Limb (tissue), 2 donors: ENCODE measurements around the gene CAMK1.
A peak's percentile ranks its signal among the peaks of the same experiment; 100 is the strongest.
"Not testable (repeated sequence)": the region's sequence is repeated elsewhere in the genome, so short reads cannot be mapped to it uniquely, and the experiment has no call there.

Source experiments
- DNase-seq, 2 donors: peaks; one replicate each; pipeline ENCODE4 v3.0.0-alpha.2; 2016; ENCODE audit errors: extremely low spot score in 2 of 2

CAMK1 gene

GRCh38 chr3:9776896-9777693 lies 7.3 kb upstream of the CAMK1 start:
- no peak for DNase-seq

GRCh38 chr3:9771007-9771406 lies 1.3 kb upstream of the CAMK1 start:
- not testable (repeated sequence) for DNase-seq

GRCh38 chr3:9770276-9770812 lies 597 bp upstream of the CAMK1 start:
- peak; percentile 46 to 77 for DNase-seq

- no peak for DNase-seq
These were observed 735 bp downstream of the CAMK1 start for GRCh38 chr3:9769012-9769411.

GRCh38 chr3:9768141-9768775 lies 1.5 kb downstream of the CAMK1 start:
- DNase-seq, result no peak

GRCh38 chr3:9767418-9767817 lies 2.3 kb downstream of the CAMK1 start:
- no peak for DNase-seq

GRCh38 chr3:9765865-9766264 lies 3.9 kb downstream of the CAMK1 start:
- no peak for DNase-seq

- no peak for DNase-seq
These were observed 6.9 kb downstream of the CAMK1 start for GRCh38 chr3:9762871-9763270.

GRCh38 chr3:9761919-9762318 lies 7.8 kb downstream of the CAMK1 start:
- no peak for DNase-seq

- no peak for DNase-seq
These were observed 8.8 kb downstream of the CAMK1 start for GRCh38 chr3:9760779-9761505.

GRCh38 chr3:9757427-9757826 lies 12.3 kb downstream of the CAMK1 start:
- no peak for DNase-seq

- DNase-seq, result no peak
These were observed 15.1 kb downstream of the CAMK1 start for GRCh38 chr3:9754678-9755077.

- DNase-seq, result no peak
These were observed 19.0 kb downstream of the CAMK1 start for GRCh38 chr3:9750556-9751411.

- peak; percentile 96 to 97 for DNase-seq
These were observed 19.8 kb downstream of the CAMK1 start, which contains the start of gene OGG1 for GRCh38 chr3:9749645-9750555. Gene OGG1 (plus strand): TSS chr3:9749952. CDS start chr3:9750287, 335 bp downstream.

GRCh38 chr3:9749296-9749644 lies 20.5 kb downstream of the CAMK1 start:
- peak in 1 of 2 donors; percentile 55 for DNase-seq

GRCh38 chr3:9748031-9748430 lies 21.7 kb downstream of the CAMK1 start:
- no peak for DNase-seq

- DNase-seq, result no peak
These were observed 22.5 kb downstream of the CAMK1 start for GRCh38 chr3:9747267-9747666.

- DNase-seq, result no peak
These were observed 23.4 kb downstream of the CAMK1 start for GRCh38 chr3:9746330-9746729.

- no peak for DNase-seq
These were observed 24.2 kb downstream of the CAMK1 start for GRCh38 chr3:9745521-9745920.

GRCh38 chr3:9744162-9744561 lies 25.6 kb downstream of the CAMK1 start:
- DNase-seq, result no peak
